Measurements from ENCODE around the gene NPEPL1. TPM values are rescaled to one million over a fixed set of nuclear protein-coding genes. Genes with fewer than 3 reads are reported as not detected.

The NPEPL1 gene
- total and polyA plus RNA-seq, 2 of the 8 experiments (the other 6 are each of a cell fraction or from before 2014, with no cell fraction given), result 12.4 to 26.8 TPM

- TF ChIP-seq BCL11A (IDR thresholded peaks at IDR 0.05; ENCODE audit: low read depth in 2 of 2, low read length in 2 of 2) (no peak), ATF3 (IDR thresholded peaks at IDR 0.05; ENCODE audit: insufficient read depth, low read depth, low read length) (no peak), PHF8 (conservative IDR thresholded peaks at IDR 0.05; ENCODE audit: low read depth, low read length) (no peak), RAD21 (IDR thresholded peaks at IDR 0.05 in 1 of 2, conservative IDR thresholded peaks at IDR 0.05 in 1 of 2; ENCODE audit: low read depth in 2 of 2, low read length in 2 of 2) (no peak), JUN (IDR thresholded peaks at IDR 0.05; ENCODE audit: low read depth, low read length) (no peak), KDM5A (IDR thresholded peaks at IDR 0.05; ENCODE audit: low read length) (no peak), SIRT6 (IDR thresholded peaks at IDR 0.05; ENCODE audit: low read length) (no peak), POLR2A (IDR thresholded peaks at IDR 0.05; ENCODE audit: control extremely low read depth in 1 of 2, low read depth in 2 of 2, low read length in 2 of 2) (no peak), RFX5 (IDR thresholded peaks at IDR 0.05; ENCODE audit: borderline replicate concordance, low read depth, low read length) (no peak)
- TF ChIP-seq, protein P1, sequence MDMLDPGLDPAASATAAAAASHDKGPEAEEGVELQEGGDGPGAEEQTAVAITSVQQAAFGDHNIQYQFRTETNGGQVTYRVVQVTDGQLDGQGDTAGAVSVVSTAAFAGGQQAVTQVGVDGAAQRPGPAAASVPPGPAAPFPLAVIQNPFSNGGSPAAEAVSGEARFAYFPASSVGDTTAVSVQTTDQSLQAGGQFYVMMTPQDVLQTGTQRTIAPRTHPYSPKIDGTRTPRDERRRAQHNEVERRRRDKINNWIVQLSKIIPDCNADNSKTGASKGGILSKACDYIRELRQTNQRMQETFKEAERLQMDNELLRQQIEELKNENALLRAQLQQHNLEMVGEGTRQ (IDR thresholded peaks at IDR 0.05; ENCODE audit: low read length), result no peak
Observed at GRCh38 chr20:58746620-58747019, 54.0 kb downstream of the NPEPL1 start (continued).

Measured in H1 (cell line).